ENCODE results near the gene ITSN1.
"Not testable (repeated sequence)": the region's sequence is repeated elsewhere in the genome, so short reads cannot be mapped to it uniquely, and the experiment has no call there.

Gene ITSN1

GRCh38 chr21:33642027-33642895 lies at the start of gene ITSN1:
Gene ITSN1 (plus strand): TSS chr21:33642501. CDS start chr21:33718829, 76,328 bp downstream.
- FAIRE-seq = no peak

DNA sequence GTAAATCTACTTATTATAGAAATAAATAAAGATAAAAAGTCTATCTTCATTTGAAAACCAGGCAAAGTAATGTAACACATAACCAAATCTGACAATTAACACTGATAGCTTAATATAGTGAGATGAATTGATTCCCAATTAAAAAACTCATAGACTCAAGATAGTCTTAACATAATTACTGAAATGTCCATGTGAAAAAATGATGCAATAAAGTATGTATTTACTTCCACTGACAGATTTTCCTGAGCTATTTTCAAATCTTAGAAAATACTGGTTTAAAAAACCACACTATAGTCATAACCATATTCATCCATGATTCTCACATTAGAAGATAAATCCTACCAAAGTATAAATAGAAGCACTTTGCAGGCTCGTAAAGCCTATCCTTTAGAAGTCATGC lies 44.2 kb upstream of the ITSN1 start:
- FAIRE-seq = peak; percentile 13

GRCh38 chr21:33608559-33608958 lies 33.7 kb upstream of the ITSN1 start:
- FAIRE-seq = no peak

- FAIRE-seq = no peak
Observed at GRCh38 chr21:33611006-33611744, 31.1 kb upstream of the ITSN1 start.

DNA sequence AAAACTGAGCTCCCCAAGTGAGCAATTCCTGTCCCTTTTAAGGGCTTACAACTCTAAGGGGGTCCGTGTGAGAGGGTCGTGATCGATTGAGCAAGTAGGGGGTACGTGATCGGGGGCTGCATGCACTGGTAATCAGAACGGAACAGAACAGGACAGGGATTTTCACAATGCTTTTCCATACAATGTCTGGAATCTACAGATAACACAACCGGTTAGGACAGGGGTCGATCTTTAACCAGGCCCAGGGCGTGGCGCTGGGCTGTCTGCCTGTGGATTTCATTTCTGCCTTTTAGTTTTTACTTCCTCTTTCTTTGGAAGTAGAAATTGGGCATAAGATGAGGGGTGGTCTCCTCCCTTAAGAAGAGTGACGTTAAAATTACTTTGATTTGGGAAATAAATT lies 24.7 kb upstream of the ITSN1 start:
- FAIRE-seq = not testable (repeated sequence)

DNA sequence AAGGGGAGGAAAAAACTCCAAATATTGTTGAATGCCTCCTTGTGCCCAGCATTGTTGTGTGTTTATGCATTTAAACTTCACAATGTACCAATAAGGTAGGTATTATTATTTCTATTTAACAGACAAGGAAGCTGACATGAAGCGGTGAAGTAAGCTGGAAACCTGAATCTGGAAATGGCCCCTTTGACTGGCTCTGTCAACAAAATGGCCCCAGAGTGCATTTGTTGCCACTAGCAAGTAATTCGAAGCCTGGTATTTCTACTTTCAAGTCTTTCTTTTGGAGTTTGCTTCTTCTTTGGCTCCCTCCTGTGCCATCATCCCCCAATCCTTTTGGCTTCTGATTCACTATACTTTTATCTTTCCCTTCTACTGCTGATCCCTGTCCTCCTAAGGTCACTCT lies 23.9 kb upstream of the ITSN1 start:
- FAIRE-seq = no peak

- FAIRE-seq = no peak
Observed at GRCh38 chr21:33619726-33620125, 22.6 kb upstream of the ITSN1 start.

GRCh38 chr21:33622253-33622652 lies 20.0 kb upstream of the ITSN1 start:
- FAIRE-seq = no peak

GRCh38 chr21:33626151-33626550 lies 16.1 kb upstream of the ITSN1 start:
- not testable (repeated sequence) for FAIRE-seq

- FAIRE-seq = no peak
Observed at GRCh38 chr21:33634254-33634653, 8.0 kb upstream of the ITSN1 start.

DNA sequence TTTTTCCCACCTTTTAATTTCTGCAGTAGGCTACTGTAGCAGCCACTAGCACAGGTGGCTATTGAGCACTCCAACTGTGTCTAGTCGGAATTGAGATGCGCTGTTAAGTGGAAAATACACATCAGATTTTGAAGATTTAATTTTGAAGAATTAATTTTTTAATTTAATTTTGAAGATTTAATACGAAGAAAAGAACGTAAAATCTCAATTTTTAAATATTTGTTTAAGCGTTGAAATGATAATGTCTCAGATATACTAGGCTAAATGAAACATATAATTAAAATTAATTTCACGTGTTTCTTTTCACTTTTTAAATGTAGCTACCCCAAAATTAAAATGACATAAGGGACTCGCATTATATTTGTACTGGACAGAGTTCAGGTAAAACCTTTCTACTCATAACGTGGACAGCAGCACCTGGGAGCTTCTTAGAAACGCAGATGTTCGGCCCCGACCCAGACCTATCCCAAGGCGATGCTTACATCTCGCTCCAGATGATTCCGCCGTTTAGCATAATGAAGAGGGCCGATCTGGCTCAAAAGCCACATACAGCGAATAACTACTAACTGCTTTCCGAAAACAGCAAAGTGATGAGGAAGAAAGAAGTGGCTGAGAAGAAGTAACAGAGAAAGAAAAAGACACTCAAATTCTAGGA lies 1.5 kb upstream of the ITSN1 start:
- FAIRE-seq = peak; percentile 85

GRCh38 chr21:33641352-33642026 lies 812 bp upstream of the ITSN1 start, which contains the start of gene CRYZL1:
Gene CRYZL1 (minus strand): TSS chr21:33641741. CDS start chr21:33631551, 10,190 bp downstream.
- FAIRE-seq = peak; percentile 93

DNA sequence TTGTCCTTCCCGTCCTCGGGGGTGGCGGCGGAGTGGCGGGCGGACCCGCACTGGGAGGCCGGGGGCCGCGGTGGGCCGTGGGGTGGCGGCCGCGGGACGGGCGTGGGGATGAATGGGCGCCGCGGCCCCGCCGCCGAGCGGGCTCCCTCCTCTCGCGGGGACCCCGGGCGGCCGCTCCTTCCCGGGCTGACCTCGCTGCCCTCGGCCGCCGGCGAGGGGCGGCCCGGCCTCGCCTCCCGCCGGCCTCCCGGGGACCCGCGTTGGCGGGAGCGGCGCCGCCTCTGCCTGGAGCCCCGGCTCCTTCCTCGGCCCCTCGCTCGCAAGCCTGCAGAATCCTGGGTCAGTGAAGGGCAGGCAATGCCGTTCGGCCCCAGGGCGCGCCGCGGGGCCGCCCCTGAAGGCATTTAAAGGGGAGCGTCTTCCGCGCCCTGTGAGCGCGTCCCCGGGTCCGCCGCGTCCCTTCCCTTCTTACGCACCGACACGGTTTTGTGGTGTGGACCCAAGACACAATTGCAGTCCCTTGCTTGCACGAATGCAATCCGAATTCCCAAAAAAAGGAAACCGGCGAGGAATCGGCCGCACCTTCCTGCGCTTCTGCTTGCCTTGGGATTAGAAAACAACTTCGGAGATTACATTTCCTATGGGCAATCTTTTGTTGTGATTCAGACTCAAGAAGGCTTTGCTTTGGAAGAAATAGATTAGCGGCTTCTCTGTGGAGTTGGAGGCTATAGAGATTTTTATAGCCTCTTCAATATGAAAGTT lies 776 bp downstream of the ITSN1 start:
- no peak for FAIRE-seq

GRCh38 chr21:33643658-33644311 lies 1.5 kb downstream of the ITSN1 start:
- no peak for FAIRE-seq

GRCh38 chr21:33644383-33645074 lies 2.2 kb downstream of the ITSN1 start:
- FAIRE-seq = no peak

DNA sequence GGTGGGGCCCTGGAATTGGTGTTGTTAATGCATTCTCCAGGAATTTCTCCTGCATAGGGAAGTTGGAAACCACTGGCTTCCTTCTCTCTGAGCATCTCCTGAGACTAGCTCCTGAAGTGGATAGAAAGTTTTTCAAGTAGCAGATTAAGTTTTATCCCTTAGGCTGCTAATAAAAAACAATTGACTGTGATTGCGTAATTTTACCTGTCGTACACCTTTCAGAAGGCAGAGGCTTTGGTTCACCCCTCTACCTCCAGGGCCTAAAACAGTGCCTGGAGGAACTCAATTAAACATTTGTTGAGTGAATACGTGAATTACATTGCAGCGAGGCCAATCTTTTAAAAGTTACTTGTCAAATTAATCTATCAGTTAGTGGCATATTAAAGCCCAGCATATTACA lies 3.4 kb downstream of the ITSN1 start:
- no peak for FAIRE-seq

- no peak for FAIRE-seq
Observed at GRCh38 chr21:33647587-33647986, 5.3 kb downstream of the ITSN1 start.

GRCh38 chr21:33648555-33648954 lies 6.3 kb downstream of the ITSN1 start:
- FAIRE-seq = no peak

- no peak for FAIRE-seq
Observed at GRCh38 chr21:33650230-33650629, 7.9 kb downstream of the ITSN1 start.

GRCh38 chr21:33650929-33651509 lies 8.7 kb downstream of the ITSN1 start:
- FAIRE-seq = no peak

Measured in islet of Langerhans (tissue), 1 donor.